PFSK-1 (cell line): ENCODE data around the gene THAP8.
A peak's percentile ranks its signal among the peaks of the same experiment; 100 is the strongest.

Experiments used
- REST ChIP-seq, 2 experiments: IDR thresholded peaks; 2 replicates each; pipeline versions ENCODE4 v1.6.1 to v1.8.0; 2011 to 2012; ENCODE audit warnings: low read depth in 2 of 2, low read length in 2 of 2, control low read depth in 1 of 2, inconsistent platforms in 1 of 2, mild to moderate bottlenecking in 1 of 2, moderate library complexity in 1 of 2; ENCODE audit not compliant: insufficient read depth in 1 of 2
- TAF1 ChIP-seq: IDR thresholded peaks from 2 replicates; pipeline ENCODE4 v1.6.1; 2012; ENCODE audit warnings: low read length, control low read depth, borderline replicate concordance; ENCODE audit not compliant: insufficient read depth

GRCh38 chr19:36073121-36073876 is 19.2 kb upstream of the THAP8 start:
- TF ChIP-seq REST (IDR thresholded peaks at IDR 0.05; ENCODE audit: insufficient read depth in 1 of 2, low read depth in 2 of 2, low read length in 2 of 2) = peak; percentile 27 to 85; a peak in 3 of 4 replicates
- TF ChIP-seq TAF1 = no peak
